ENCODE results near the gene PDE5A.

PDE5A gene

DNA sequence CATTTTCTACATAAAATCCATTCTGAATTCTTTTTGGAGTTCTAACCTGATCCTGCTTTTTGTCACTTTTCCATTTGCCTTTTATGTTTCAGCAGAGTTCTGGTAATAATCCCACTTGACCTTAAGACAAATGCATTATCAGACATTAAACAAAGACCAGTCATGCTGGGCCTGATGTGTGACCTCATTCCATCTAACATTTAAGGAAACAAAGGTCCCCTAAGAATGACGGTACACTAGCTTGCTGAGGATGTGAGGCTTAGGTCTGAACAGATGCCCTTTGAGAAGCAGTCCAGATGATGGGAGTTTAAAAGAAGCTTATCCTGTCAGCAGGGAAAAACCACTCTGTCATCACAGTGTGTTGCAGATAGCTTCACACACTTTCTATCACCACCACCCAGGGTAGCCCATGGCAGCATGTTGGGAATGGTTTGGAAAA is 38.1 kb upstream of the PDE5A start:
- TF ChIP-seq FEZF1 (tag by site-specific recombination; IDR thresholded peaks at IDR 0.05) (peak; percentile 22; the same call in 1 of the 2 replicates), ZNF214 (tag by site-specific recombination; IDR thresholded peaks at IDR 0.05; ENCODE audit: borderline replicate concordance) (no peak), ZNF391 (tag by site-specific recombination; IDR thresholded peaks at IDR 0.05; ENCODE audit: borderline replicate concordance, low read depth) (no peak), ZBTB20 (tag by site-specific recombination; IDR thresholded peaks at IDR 0.05) (no peak), ZNF776 (tag by site-specific recombination; IDR thresholded peaks at IDR 0.05; ENCODE audit: borderline replicate concordance) (no peak), ZNF623 (tag by site-specific recombination; IDR thresholded peaks at IDR 0.05) (no peak), ZNF843 (tag by site-specific recombination; IDR thresholded peaks at IDR 0.05) (peak; percentile 28; the same call in 1 of the 2 replicates), ZNF324 (tag by site-specific recombination; IDR thresholded peaks at IDR 0.05) (no peak)
- TF ChIP-seq, protein P1, sequence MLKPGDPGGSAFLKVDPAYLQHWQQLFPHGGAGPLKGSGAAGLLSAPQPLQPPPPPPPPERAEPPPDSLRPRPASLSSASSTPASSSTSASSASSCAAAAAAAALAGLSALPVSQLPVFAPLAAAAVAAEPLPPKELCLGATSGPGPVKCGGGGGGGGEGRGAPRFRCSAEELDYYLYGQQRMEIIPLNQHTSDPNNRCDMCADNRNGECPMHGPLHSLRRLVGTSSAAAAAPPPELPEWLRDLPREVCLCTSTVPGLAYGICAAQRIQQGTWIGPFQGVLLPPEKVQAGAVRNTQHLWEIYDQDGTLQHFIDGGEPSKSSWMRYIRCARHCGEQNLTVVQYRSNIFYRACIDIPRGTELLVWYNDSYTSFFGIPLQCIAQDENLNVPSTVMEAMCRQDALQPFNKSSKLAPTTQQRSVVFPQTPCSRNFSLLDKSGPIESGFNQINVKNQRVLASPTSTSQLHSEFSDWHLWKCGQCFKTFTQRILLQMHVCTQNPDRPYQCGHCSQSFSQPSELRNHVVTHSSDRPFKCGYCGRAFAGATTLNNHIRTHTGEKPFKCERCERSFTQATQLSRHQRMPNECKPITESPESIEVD (tag by site-specific recombination; IDR thresholded peaks at IDR 0.05): peak; percentile 66; the same call in 1 of the 2 replicates
- TF ChIP-seq, protein P2, sequence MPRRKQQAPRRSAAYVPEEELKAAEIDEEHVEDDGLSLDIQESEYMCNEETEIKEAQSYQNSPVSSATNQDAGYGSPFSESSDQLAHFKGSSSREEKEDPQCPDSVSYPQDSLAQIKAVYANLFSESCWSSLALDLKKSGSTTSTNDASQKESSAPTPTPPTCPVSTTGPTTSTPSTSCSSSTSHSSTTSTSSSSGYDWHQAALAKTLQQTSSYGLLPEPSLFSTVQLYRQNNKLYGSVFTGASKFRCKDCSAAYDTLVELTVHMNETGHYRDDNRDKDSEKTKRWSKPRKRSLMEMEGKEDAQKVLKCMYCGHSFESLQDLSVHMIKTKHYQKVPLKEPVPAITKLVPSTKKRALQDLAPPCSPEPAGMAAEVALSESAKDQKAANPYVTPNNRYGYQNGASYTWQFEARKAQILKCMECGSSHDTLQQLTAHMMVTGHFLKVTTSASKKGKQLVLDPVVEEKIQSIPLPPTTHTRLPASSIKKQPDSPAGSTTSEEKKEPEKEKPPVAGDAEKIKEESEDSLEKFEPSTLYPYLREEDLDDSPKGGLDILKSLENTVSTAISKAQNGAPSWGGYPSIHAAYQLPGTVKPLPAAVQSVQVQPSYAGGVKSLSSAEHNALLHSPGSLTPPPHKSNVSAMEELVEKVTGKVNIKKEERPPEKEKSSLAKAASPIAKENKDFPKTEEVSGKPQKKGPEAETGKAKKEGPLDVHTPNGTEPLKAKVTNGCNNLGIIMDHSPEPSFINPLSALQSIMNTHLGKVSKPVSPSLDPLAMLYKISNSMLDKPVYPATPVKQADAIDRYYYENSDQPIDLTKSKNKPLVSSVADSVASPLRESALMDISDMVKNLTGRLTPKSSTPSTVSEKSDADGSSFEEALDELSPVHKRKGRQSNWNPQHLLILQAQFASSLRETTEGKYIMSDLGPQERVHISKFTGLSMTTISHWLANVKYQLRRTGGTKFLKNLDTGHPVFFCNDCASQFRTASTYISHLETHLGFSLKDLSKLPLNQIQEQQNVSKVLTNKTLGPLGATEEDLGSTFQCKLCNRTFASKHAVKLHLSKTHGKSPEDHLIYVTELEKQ (tag by site-specific recombination; IDR thresholded peaks at IDR 0.05; ENCODE audit: borderline replicate concordance): no peak
- TF ChIP-seq, protein P3, sequence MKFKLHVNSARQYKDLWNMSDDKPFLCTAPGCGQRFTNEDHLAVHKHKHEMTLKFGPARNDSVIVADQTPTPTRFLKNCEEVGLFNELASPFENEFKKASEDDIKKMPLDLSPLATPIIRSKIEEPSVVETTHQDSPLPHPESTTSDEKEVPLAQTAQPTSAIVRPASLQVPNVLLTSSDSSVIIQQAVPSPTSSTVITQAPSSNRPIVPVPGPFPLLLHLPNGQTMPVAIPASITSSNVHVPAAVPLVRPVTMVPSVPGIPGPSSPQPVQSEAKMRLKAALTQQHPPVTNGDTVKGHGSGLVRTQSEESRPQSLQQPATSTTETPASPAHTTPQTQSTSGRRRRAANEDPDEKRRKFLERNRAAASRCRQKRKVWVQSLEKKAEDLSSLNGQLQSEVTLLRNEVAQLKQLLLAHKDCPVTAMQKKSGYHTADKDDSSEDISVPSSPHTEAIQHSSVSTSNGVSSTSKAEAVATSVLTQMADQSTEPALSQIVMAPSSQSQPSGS (tag by site-specific recombination; IDR thresholded peaks at IDR 0.05; ENCODE audit: low read depth): peak; percentile 36; the same call in 1 of the 2 replicates
- TF ChIP-seq, protein P4, sequence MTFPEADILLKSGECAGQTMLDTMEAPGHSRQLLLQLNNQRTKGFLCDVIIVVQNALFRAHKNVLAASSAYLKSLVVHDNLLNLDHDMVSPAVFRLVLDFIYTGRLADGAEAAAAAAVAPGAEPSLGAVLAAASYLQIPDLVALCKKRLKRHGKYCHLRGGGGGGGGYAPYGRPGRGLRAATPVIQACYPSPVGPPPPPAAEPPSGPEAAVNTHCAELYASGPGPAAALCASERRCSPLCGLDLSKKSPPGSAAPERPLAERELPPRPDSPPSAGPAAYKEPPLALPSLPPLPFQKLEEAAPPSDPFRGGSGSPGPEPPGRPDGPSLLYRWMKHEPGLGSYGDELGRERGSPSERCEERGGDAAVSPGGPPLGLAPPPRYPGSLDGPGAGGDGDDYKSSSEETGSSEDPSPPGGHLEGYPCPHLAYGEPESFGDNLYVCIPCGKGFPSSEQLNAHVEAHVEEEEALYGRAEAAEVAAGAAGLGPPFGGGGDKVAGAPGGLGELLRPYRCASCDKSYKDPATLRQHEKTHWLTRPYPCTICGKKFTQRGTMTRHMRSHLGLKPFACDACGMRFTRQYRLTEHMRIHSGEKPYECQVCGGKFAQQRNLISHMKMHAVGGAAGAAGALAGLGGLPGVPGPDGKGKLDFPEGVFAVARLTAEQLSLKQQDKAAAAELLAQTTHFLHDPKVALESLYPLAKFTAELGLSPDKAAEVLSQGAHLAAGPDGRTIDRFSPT (tag by site-specific recombination; IDR thresholded peaks at IDR 0.05): peak; percentile 45; the same call in 1 of the 2 replicates
- ChIA-PET CTCF (interaction anchor here (1.2 to 1.7 kb wide), 2 partner anchors 13 to 64 kb away, joined by 3 to 4 read pairs; no protein-coding TSS in a partner anchor), POLR2A (no interaction called here)
- Histone ChIP-seq H3K9me3 (ENCODE audit: control insufficient read depth, insufficient read depth, low read depth, low read length) (no peaks in the 10 kb centered on the region), H3K36me3 (ENCODE audit: control insufficient read depth in 2 of 2, insufficient read depth in 1 of 2, low read length in 2 of 2) (no peaks in the 10 kb centered on the region), H3K4me1 (ENCODE audit: control insufficient read depth, insufficient read depth, low read length) (no peaks in the 10 kb centered on the region), H3K4me3 (ENCODE audit: low read depth, low read length) (no peak overlapping the region), H3K27ac (ENCODE audit: extremely low read depth, low read depth, low read length) (no peak overlapping the region)

DNA sequence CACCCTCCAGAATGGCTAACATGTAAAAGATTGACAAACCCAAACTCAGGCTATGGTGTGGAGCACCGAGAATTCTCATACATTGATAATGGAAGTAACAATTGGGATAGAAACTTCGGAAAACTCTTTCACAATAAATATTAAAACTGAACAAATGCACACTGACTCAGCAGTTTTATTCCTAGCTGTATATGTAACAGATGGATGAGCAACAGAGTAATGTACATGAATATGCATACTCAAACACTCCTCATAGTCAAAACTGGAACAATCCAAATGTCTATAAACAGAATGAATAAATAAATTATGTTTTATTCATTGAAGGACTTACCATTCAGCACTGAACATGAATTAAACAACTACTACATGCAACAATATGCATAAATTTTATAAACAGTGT is 37.1 kb upstream of the PDE5A start:
- POLR2A ChIA-PET: no interaction called here
- H3K4me1 ChIP-seq (ENCODE audit: control insufficient read depth, insufficient read depth, low read length): no peaks in the 10 kb centered on the region
- no peak for TF ChIP-seq ZNF266 (tag by site-specific recombination; IDR thresholded peaks at IDR 0.05; ENCODE audit: low read depth)
- TF ChIP-seq ZNF416 (tag by site-specific recombination; IDR thresholded peaks at IDR 0.05): no peak
- no peak for TF ChIP-seq YY2 (tag by site-specific recombination; IDR thresholded peaks at IDR 0.05)
- no peak for TF ChIP-seq ZNF341 (tag by site-specific recombination; IDR thresholded peaks at IDR 0.05; ENCODE audit: low read depth)
- no peak for TF ChIP-seq KLF9 (tag by site-specific recombination; IDR thresholded peaks at IDR 0.05; ENCODE audit: low read depth)
- TF ChIP-seq, protein P5, sequence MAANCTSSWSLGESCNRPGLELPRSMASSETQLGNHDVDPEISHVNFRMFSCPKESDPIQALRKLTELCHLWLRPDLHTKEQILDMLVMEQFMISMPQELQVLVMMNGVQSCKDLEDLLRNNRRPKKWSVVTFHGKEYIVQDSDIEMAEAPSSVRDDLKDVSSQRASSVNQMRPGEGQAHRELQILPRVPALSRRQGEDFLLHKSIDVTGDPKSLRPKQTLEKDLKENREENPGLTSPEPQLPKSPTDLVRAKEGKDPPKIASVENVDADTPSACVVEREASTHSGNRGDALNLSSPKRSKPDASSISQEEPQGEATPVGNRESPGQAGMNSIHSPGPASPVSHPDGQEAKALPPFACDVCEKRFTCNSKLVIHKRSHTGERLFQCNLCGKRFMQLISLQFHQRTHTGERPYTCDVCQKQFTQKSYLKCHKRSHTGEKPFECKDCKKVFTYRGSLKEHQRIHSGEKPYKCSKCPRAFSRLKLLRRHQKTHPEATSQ (tag by site-specific recombination; IDR thresholded peaks at IDR 0.05): no peak
- TF ChIP-seq ZFP41 (tag by site-specific recombination; IDR thresholded peaks at IDR 0.05; ENCODE audit: borderline replicate concordance): no peak
- no peak for TF ChIP-seq ZNF16 (tag by site-specific recombination; IDR thresholded peaks at IDR 0.05; ENCODE audit: low read depth)
- TF ChIP-seq YY1 (tag by site-specific recombination; IDR thresholded peaks at IDR 0.05): no peak
- no peak for TF ChIP-seq ZNF530 (tag by site-specific recombination; IDR thresholded peaks at IDR 0.05; ENCODE audit: low read depth)
- TF ChIP-seq ZNF239 (tag by site-specific recombination; IDR thresholded peaks at IDR 0.05): no peak
- no peak for TF ChIP-seq ZNF184 (tag by site-specific recombination; IDR thresholded peaks at IDR 0.05)
- no peak overlapping the region for H3K4me3 ChIP-seq (ENCODE audit: low read depth, low read length)
- CTCF ChIA-PET: interaction anchor here (1.7 kb wide), 1 partner anchor 14 kb away, joined by 4 read pairs; no protein-coding TSS in a partner anchor
- no peak overlapping the region for H3K27ac ChIP-seq (ENCODE audit: extremely low read depth, low read depth, low read length)
- no peaks in the 10 kb centered on the region for H3K9me3 ChIP-seq (ENCODE audit: control insufficient read depth, insufficient read depth, low read depth, low read length)
- H3K36me3 ChIP-seq (ENCODE audit: control insufficient read depth in 2 of 2, insufficient read depth in 1 of 2, low read length in 2 of 2): no peaks in the 10 kb centered on the region

Measured in HEK293 (cell line).